ENCODE measurements around the gene SOX5. TPM values are rescaled to one million over a fixed set of nuclear protein-coding genes. Genes with fewer than 3 reads are reported as not detected.
"Not testable (repeated sequence)": the region's sequence is repeated elsewhere in the genome, so short reads cannot be mapped to it uniquely, and the experiment has no call there.

The SOX5 gene
- polyA plus RNA-seq, 1 donor, result 7.1 TPM

DNA sequence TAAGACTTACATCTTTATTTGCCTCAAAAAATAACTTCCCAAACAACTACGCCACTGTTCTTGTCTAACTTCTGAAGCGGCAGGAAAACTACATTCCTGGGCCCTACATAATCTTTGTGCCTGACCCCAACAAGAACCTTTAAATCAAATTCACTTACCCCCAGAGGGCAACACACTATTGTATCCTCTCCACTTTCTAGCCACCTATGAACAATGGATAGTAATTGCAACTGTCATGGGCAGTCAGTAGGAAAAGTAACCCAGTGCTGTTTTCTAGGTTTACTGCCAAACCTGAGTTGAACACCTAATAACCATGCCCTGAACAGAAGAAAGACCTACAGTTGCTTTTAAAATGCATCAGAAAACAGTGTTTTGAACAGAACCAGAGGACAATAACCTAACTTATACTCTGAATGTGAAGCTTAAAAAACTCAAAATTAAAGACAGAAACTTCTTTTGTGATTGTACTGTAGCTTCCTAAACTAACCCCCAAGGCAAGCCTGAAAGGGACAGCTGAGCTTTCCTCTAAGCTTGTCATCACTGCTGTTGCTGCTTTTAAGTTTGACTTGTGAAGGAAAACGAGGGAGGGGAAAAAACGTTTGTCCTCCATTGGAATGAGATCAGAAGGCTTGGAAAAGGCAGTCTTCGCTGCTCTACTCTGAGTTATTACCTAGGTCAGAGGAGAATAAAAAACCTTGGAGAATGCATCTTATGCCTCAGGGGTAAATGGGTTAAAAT, 195.7 kb downstream of the SOX5 start:
- no peak for DNase-seq

DNA sequence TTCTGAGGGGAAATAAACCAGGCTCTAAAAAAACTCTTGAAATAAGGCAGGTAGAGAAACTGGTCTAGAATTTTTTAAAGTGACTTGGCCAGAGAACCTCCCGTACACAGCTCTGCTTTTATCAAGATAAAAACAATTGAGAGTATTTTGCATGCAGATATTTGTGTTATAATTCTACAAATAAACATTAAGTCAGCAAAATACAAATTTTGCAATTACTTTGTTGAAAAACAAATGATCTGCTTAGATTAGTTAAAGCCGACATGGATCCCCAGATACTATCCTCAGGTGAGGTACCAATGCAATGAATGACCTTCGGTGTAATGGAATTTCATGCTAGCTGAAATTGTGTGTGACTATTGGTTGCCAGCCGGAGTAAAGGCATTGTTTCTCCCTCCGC, 197.2 kb downstream of the SOX5 start:
- no peak for DNase-seq

DNA sequence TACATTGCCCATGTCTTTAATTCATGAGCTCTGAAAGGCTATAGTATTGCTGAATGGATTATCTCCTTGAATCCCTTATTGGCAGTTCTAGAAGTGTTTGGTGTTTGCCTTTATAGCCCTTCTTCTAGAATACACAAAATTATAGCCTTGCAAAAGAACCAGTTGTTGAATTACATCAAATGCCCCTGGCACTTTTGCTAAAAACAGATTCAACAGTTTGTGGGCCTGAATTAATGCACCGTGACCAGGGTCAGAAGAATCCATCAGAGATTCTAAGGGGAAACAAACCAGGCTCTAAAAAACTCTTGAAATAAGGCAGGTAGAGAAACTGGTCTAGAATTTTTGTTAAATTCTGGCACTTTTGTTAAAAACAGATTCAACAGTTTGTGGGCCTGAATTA, 197.8 kb downstream of the SOX5 start:
- DNase-seq, result no peak

DNA sequence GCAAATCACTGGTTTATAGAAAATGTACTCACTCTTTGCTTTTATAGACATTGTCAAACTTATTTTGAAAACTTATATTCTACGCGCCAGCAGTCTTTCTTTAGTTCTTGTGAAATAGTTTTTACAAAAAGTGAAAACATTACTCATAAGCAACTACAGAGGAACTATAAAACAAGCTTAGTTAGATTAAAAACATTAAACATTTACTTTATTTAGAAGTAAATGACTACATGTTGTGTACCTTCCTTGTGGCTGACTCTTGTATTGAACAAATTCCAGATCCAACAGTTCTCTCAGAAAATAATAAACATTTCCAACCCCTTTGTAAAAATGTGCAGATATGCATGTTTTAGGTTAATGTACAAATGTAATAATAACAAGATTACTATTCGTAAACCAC, 198.5 kb downstream of the SOX5 start:
- no peak for DNase-seq

DNA sequence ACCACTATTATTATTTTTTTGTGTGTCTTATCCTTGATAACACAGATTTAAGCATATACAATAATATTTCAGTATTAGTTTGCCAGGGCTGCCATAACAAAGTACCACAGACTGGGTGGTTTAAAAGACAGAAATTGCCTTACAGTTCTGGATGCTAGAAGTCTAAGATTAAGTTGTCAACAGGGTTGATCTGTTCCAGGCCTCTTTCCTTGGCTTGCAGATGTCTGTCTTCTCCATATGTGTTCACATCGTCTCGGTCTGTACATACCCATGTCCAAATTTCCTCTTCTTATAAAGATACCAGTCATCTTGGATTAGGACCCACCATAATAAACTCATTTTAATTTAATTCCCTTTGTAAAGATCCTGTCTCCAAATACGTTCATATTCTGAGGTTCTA, 204.8 kb downstream of the SOX5 start:
- no peak for DNase-seq

DNA sequence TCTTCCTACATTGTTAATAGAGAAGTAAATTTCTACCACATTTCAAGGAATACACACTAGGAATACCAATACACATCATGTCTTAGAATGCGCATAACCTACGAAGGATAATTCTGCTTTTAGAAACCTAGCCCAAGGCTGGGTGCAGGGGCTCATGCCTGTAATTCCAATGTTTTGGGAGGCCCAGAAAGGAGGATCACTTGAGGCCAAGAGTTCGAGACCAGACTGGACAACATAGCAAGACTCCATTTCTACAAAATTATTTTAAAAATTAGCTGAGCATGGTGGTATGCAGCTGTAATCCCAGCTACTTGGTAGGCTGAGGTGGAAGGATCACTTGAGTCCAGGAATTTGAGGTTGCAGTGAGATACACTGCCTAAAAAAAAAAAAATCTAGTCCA, 206.9 kb downstream of the SOX5 start:
- no peak for DNase-seq

DNA sequence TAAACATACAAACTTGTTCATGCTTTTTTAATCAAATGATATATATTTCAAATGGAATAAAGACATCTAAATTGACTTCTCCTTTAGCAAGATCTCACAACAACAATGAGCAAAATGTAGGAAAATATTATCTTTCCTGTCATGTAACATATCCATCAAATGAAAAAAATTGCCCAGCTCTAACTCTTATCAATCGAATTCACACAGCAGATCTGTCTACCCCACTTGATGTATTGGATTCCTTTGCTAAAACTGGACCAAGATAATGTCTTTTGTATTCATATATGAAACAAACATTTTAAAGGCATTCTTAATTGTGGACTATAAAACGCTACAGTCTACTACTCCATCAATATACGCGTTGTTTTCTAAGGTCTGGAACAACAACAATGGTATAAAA, 218.0 kb downstream of the SOX5 start:
- no peak for DNase-seq

DNA sequence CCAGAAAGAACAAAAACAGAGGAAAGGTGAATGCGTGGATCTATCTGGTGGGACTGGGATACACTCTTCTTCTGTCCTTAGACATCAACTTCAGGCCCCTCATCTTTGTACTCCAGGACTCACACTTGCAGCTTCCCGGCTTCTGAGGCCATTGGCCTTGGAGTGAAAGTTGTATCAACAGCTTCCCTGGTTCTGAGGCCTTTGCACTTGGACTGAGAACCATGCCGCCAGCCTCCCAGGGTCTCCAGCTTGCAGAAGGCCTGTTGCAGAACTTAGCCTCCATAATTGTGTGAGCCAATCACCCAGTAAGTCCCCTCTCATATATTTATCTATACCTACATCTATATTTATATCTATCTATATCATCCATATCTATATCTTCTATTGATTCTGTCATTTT, 218.4 kb downstream of the SOX5 start:
- no peak for DNase-seq

DNA sequence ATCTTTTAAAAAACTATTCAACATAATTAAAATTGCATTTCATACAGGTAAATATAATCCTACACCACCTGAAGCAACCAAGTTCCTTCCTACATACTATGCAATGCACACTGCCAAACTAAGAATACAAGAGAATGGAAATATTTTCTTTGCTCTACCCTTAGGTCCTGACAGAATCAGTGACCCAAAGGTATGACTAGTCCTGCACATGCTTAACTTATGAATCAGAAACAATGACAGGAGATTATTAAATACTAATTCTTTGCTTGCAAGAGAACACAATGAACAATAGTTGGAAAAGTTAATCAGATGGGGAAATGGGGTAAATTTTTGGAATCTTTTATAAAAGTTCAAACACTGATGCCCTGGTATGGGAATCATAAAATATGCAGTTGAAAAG, 220.1 kb downstream of the SOX5 start:
- DNase-seq, result no peak

DNA sequence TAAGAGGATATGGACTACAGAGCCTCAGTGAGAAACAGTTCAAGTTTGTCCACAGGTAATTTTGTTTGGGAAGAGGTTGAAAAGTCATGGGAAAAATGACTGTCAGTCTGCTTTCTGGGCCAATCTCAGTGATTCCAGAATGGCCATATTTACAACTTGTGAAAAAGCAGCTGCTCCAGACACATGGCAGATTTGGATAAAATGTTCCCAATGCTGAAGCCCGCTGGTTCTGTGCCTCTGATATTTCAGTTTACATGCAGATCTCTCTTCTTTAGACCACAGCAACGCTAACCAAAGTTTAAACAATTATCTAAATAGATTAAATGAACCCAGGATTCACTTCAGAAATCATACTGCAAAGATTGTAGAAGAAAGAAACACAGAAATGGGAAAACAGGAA, 222.8 kb downstream of the SOX5 start:
- no peak for DNase-seq

DNA sequence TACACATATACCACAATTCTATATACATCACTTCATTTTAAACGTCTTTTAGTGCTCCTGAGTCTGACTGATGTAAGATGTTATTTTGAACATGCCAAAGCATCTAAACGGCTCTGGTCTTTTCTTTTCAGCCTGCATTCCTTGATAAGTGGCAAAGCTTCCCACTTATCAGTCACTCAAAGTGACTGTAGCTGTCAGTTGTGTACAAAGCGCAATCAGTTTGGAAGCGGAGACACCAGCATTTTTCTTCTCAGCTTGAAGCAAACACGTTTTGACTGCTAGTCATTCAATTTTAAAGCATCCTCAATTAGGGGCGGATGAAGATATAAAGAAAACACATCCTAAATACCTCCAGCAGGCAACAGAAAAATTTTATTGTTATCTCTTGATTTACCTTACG, 226.8 kb downstream of the SOX5 start:
- no peak for DNase-seq

DNA sequence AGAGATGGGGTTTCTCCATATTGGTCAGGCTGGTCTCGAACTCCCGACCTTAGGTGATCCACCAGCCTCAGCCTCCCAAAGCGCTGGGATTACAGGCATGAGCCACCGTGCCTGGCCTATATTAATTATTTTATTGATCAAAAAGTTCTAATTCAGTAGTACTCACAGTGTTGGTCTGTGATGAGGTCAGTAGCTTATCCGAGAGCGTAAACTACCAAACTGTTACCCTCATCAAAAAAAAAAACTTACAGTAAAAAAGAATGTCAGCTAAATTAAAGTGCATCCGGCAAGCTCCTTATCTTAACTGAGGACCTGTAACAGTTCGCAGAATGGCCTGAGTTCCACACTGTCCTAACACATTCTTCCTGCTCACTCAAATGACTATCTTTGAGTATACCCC, 228.2 kb downstream of the SOX5 start:
- DNase-seq, result no peak

DNA sequence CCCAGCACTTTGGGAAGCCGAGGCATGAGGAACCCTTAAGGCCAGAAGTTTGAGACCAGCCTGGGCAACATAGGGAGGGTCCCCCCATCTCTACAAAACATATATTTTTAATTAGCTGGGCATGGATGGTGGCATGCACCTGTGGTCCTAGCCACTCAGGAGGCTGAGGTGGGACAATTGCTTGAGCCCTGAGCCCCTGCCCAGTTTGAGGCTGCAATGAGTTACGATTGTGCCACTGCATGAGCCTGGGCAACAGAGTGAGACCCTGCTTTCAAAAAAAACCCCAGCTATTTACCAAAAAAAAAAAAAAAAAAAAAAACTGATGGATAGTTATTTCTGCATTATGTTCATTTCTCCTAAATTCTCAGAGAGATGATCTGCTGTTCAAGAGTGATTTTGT, 230.0 kb downstream of the SOX5 start:
- no peak for DNase-seq

DNA sequence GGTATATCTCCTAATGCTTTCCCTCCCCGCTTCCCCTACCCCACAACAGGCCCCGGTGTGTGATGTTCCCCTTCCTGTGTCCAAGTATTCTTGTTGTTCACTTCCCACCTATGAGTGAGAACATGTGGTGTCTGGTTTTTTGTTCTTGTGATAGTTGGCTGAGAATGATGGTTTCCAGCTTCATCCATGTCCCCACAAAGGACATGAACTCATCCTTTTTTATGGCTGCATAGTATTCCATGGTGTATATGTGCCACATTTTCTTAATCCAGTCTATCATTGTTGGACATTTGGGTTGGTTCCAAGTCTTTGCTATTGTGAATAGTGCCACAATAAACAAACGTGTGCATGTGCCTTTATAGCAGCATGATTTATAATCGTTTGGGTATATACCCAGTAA, 239.1 kb downstream of the SOX5 start:
- DNase-seq, result not testable (repeated sequence)

DNA sequence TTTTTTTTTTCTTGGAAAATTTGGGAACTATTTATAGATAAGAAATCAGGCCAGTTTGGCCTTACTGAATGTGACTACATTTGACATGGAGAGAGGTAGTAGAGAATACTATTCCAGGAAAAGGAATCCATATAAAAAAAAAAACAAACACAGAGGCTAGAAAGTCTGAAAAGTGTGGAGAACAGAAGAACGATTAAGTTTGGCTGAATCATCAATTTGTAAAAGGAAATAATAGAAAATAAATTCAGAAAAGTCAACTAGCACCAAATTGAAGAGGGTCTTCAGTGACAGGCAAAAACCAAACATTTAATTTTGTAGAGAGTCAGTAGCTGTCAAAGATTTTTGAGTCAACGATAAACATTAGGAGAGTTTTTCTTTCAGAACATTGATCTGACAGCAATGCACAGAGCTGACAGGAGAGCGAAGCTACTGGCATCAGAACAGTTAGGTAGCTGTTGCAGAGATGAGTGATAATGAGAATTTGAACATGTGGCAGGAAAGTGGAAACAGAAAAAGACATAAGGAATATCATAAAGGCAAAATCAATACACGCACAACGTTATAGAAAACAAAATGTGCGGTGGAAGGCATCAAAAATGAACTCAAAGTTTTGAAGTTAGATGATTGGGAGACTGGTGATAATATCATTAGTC, 241.2 kb downstream of the SOX5 start:
- DNase-seq, result no peak

DNA sequence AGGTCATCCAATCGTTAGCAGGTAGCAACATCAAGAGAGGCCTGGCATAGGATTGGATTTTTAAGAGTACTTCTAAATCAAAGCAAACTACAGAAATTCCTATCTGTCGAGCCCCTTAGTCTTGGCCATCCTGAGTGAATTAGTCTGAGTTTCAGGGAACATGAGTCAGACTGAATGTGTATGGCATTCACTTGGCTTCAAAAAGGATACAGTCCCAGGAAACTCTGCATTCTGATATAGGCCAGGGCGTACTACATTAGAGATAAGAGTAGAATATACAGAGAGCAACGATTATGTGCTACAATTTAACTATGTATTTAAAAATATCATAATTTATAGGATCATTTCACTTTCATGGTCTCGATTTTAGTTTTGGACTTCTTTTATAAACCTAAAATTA, 242.2 kb downstream of the SOX5 start:
- DNase-seq, result no peak

DNA sequence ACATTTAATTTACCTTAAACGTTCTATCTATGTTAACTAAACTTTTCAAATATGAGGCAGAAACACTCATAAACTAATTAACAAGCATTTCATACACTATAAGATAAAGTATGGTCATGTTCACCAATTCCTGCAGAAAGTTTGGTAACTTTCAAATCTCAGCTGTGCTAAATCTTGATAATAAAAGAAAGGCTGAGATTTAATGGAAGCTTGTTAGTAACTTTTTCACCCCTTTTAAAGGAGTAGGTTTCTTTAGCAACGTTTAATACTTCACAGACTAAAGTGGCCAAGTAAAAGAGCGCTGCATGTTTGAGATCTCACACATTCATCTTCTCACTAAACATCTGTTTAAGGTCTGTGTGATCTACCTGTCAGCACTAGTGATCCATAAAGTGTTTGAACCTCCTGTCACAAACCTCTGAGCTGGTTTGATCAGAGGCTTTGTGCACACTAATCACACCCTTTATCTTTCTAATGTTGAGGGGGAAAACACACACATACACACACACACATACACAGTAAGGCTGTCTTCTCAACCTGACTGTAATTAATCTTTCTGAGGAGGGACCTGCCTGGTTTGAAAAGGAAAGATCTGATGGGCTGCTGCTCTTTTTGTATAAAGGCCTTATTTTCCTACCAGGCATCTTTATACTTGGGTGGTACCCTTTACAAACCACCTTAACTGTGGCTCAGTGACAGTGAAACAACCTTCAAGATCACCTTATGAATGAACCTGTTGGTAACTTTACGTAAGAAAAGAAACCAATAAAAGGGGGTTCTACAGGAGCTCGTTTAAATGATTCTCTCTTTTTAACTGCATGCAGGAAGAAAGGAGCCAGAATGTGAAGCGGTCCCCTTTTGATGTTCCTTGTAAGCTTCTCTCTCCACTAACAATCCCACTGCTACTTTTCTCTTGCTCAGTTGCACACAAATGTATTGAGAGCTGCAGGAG, 244.2 kb downstream of the SOX5 start:
- DNase-seq, result no peak

DNA sequence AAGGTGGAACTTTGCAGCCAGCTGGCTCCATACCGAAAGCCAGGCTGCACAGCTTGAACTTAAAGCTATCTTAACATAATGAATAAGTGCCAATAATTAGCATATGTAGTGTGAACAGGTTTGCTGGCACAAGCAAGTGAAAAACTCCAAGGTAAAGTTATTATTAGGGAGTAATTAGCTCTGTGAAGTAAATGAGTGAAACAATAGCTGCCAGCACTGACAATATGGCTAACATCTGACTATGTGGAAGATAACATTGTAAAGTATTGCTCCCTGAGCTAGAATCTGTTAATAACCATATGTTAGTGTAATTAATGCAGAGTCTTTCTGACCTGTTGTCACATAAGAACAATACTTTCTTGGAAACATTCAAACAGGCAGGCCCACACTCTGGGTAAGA, 246.4 kb downstream of the SOX5 start:
- DNase-seq, result no peak

DNA sequence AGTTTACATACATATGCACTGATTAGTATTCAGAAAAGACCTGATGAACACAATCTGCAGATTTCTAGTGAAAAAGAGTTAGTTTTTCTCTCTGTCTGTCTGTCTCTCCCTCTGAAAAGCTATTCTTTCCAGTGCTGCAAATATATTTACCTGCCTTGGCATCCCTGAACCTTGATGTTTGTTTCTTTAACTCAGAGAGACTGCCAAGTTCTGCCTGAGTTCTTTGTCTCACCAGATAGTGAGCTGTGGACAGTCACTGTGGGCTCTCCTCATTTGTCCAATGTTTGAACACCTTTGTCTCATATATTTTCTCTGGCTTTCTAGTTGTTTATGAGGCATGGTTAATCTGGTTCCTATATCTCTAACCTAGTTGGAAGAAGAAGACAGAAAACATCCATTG, 250.4 kb downstream of the SOX5 start:
- DNase-seq, result no peak

DNA sequence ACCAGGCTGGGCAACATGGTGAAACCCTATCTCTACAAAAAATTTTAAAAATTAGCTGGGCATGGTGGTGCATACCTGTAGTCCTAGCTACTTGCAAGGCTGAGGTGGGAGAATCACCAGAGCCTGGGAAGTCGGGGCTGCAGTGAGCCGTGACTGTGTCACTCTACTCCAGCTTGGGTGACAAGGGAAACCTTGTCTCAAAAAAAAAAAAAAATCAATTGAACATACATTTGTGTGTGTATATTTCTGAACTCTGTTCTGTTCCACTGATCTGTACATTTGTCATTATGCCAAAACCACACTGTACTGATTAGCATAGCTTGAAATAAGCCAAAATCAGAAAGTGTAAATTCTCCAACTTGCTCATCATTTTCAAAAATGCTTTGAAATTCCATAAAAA, 254.6 kb downstream of the SOX5 start:
- no peak for DNase-seq

DNA sequence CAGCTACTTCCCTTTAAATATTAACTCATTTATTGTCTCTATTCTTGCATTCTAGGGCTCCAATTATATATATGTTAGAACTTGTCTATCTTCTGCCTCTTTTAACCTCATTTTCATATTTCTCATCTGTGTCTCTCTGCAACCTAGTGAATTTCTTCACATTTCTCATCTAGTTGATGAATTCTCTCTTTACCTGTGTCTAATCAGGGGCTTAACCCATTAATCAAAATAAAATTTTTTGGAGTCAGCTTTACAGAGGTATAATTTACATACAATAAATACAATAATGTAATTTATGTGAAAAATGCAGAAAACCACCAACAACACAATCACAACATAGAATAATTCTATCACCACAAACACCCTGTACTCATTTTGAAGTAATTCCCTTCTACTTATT, 255.2 kb downstream of the SOX5 start:
- no peak for DNase-seq

DNA sequence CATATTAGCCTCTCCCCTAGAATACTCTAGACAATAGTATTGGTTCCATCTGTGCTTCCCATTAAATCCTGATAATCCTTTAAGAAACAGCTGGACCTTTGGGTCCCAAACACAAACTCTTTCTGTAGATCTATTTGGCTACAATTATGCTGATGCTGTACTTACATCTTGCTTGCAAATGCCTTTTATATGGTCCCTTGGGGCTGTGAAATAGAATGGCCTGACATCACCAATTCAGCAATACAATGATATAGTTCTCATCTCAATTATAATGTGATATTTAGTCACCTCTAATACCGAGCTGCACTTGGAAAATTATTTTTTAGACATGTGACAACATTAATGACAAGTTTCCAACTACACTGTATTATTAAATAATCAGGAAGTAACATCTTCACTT, 261.5 kb downstream of the SOX5 start:
- DNase-seq, result no peak

DNA sequence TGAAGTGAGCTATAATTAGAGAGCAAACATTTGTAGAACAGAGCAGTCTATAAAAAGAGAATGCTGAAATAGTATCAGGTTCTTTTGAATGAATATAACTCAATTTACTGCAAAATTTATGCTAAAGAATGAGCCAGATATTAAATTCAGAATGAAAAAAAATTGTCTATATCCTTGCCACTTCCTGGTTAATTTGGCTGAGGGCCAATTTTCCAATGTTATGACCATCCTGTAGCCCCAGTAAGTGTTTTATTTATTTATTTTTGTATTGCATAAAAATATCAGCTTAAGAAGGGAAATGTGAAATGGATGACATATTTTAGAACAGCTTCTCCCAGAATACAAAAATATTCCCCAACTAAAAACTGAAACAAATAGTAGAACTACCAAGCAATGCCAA, 263.4 kb downstream of the SOX5 start:
- DNase-seq, result no peak

All from left kidney (tissue), 2 donors.